ENCODE data around the gene SOX4.

Gene SOX4

GRCh38 chr6:21605166-21605565 is 11.6 kb downstream of the SOX4 start:
- no peaks in the 10 kb centered on the region for H3K4me1 ChIP-seq (ENCODE audit: low read depth, poor library complexity, severe bottlenecking)
- no peaks in the 10 kb centered on the region for H3K27me3 ChIP-seq (ENCODE audit: insufficient read depth, low read depth)
- no peak overlapping the region for H3K9ac ChIP-seq
- no peak overlapping the region for H2AFZ ChIP-seq (ENCODE audit: low read depth)
- no peak overlapping the region for H3K4me2 ChIP-seq
- H3K36me3 ChIP-seq (ENCODE audit: insufficient read depth): no peaks in the 10 kb centered on the region
- no peak for TF ChIP-seq CTCF (conservative IDR thresholded peaks at IDR 0.05; ENCODE audit: low read depth, low read length)
- H3K27ac ChIP-seq: no peak overlapping the region
- 0 out of 2 replicates have a peak, but pooled peaks cover 2% of the 10 kb centered on the region for H3K79me2 ChIP-seq (ENCODE audit: insufficient read depth, low read depth)
- no peaks in the 10 kb centered on the region for H4K20me1 ChIP-seq (ENCODE audit: insufficient read depth)
- H3K4me3 ChIP-seq (IDR thresholded peaks at IDR 0.05; ENCODE audit: insufficient read depth, low read depth, low read length): no peak overlapping the region

GRCh38 chr6:21608601-21609000 is 15.1 kb downstream of the SOX4 start:
- Histone ChIP-seq H3K27ac (no peak overlapping the region), H4K20me1 (ENCODE audit: insufficient read depth) (no peaks in the 10 kb centered on the region), H3K79me2 (ENCODE audit: insufficient read depth, low read depth) (no peaks in the 10 kb centered on the region), H3K4me3 (IDR thresholded peaks at IDR 0.05; ENCODE audit: insufficient read depth, low read depth, low read length) (no peak overlapping the region), H3K4me2 (no peak overlapping the region), H3K9ac (no peak overlapping the region), H2AFZ (ENCODE audit: low read depth) (no peak overlapping the region), H3K27me3 (ENCODE audit: insufficient read depth, low read depth) (no peaks in the 10 kb centered on the region), H3K4me1 (ENCODE audit: low read depth, poor library complexity, severe bottlenecking) (no peaks in the 10 kb centered on the region), H3K36me3 (ENCODE audit: insufficient read depth) (no peaks in the 10 kb centered on the region)
- TF ChIP-seq CTCF (conservative IDR thresholded peaks at IDR 0.05; ENCODE audit: low read depth, low read length): no peak

- Histone ChIP-seq H4K20me1 (ENCODE audit: insufficient read depth) (no peaks in the 10 kb centered on the region), H3K4me1 (ENCODE audit: low read depth, poor library complexity, severe bottlenecking) (no peaks in the 10 kb centered on the region), H3K4me2 (no peak overlapping the region), H3K27me3 (ENCODE audit: insufficient read depth, low read depth) (no peaks in the 10 kb centered on the region), H2AFZ (ENCODE audit: low read depth) (no peak overlapping the region), H3K27ac (no peak overlapping the region), H3K9ac (no peak overlapping the region), H3K36me3 (ENCODE audit: insufficient read depth) (no peaks in the 10 kb centered on the region), H3K4me3 (IDR thresholded peaks at IDR 0.05; ENCODE audit: insufficient read depth, low read depth, low read length) (no peak overlapping the region), H3K79me2 (ENCODE audit: insufficient read depth, low read depth) (no peaks in the 10 kb centered on the region)
- TF ChIP-seq CTCF (conservative IDR thresholded peaks at IDR 0.05; ENCODE audit: low read depth, low read length): no peak
Measured at GRCh38 chr6:21609881-21610329, 16.4 kb downstream of the SOX4 start.

- Histone ChIP-seq H3K36me3 (ENCODE audit: insufficient read depth) (no peaks in the 10 kb centered on the region), H2AFZ (ENCODE audit: low read depth) (no peak overlapping the region), H3K79me2 (ENCODE audit: insufficient read depth, low read depth) (no peaks in the 10 kb centered on the region), H3K4me1 (ENCODE audit: low read depth, poor library complexity, severe bottlenecking) (no peaks in the 10 kb centered on the region), H3K4me3 (IDR thresholded peaks at IDR 0.05; ENCODE audit: insufficient read depth, low read depth, low read length) (no peak overlapping the region), H3K4me2 (no peak overlapping the region), H3K27ac (no peak overlapping the region), H3K9ac (no peak overlapping the region), H3K27me3 (ENCODE audit: insufficient read depth, low read depth) (no peaks in the 10 kb centered on the region), H4K20me1 (ENCODE audit: insufficient read depth) (no peaks in the 10 kb centered on the region)
- TF ChIP-seq CTCF (conservative IDR thresholded peaks at IDR 0.05; ENCODE audit: low read depth, low read length): no peak
Measured at GRCh38 chr6:21610341-21610740, 16.8 kb downstream of the SOX4 start.

Data from KMS-11 (cell line).